22Rv1 (cell line): ENCODE measurements around the gene ITSN2.

Source experiments
- H3K27ac ChIP-seq: fragments of 450-650 bp; 2 replicates; pipeline ENCODE4 v1.5.1; 2017
- CTCF ChIP-seq: fragments of 450-650 bp; IDR thresholded peaks from 2 replicates; pipeline ENCODE4 v1.5.1; 2017; ENCODE audit warnings: mild to moderate bottlenecking
- ZFX ChIP-seq: fragments of 450-650 bp; IDR thresholded peaks from 2 replicates; pipeline ENCODE4 v1.6.1; 2017; ENCODE audit warnings: antibody characterized with exemption, borderline replicate concordance

ITSN2 gene

DNA sequence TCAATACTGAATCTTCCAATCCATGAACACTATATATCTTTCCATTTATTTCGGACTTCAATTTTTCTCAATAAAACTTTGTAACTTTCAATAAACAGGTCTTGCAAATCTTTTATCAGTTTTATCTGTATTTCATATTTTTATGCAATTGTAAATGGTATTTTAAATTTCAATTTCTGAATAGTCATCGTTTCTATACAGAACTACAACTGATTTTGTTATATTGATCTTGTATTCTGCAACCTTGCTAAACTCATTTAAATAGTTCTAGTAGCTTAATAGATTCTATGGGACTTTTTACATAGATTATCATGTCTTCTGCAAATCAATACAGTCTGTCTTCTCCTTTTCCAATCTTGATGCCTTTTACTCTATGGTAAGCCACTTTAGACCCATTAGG, 95.1 kb downstream of the ITSN2 start:
- TF ChIP-seq CTCF, result no peak
- H3K27ac ChIP-seq, result no peak overlapping the region

GRCh38 chr2:24262421-24262970, 97.8 kb downstream of the ITSN2 start:
- no peak for TF ChIP-seq ZFX
- TF ChIP-seq CTCF, result no peak

GRCh38 chr2:24261441-24261840, 98.9 kb downstream of the ITSN2 start:
- TF ChIP-seq ZFX, result no peak
- no peak for TF ChIP-seq CTCF
- no peak overlapping the region for H3K27ac ChIP-seq

More at GRCh38 chr2:24262421-24262970, 97.8 kb downstream of the ITSN2 start:
- no peak overlapping the region for H3K27ac ChIP-seq

DNA sequence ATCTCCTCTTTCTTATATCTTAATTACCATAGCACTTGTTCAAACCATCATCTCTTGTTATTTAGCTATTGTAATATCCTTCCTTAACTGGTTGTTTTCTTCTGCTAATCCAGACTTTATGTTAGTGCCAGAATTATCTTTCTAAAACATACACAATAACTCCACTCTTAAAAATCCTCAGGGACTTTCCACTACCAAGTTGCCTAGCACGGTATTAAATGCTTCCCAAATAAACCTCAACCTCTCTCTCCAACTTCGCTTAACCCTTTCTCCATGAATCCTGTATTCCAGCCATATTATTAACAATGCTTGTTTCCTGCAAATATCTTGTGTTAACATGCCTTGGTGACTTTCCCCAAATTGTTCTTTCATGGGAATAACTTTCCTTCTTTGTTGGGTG, 101.0 kb downstream of the ITSN2 start:
- TF ChIP-seq ZFX, result no peak
- no peak for TF ChIP-seq CTCF
- no peak overlapping the region for H3K27ac ChIP-seq

- TF ChIP-seq ZFX (no peak), CTCF (no peak)
- no peak overlapping the region for H3K27ac ChIP-seq
Observed at GRCh38 chr2:24258718-24259117, 101.6 kb downstream of the ITSN2 start.

GRCh38 chr2:24253303-24253919, 106.9 kb downstream of the ITSN2 start:
- no peak overlapping the region for H3K27ac ChIP-seq
- no peak for TF ChIP-seq CTCF
- no peak for TF ChIP-seq ZFX

- TF ChIP-seq CTCF, result no peak
- no peak for TF ChIP-seq ZFX
- H3K27ac ChIP-seq, result no peak overlapping the region
Observed at GRCh38 chr2:24247592-24247991, 112.7 kb downstream of the ITSN2 start.
